Stimulated activated CD4-positive, alpha-beta T cell treated with anti-CD3 and anti-CD28 coated beads, Interleukin-15, amount 100 ng/mL, for 48 hours (primary cell): ENCODE data around the gene SLC25A33.
"Not testable (repeated sequence)": the region's sequence is repeated elsewhere in the genome, so short reads cannot be mapped to it uniquely, and the experiment has no call there.

Experiments used
- DNase-seq, 2 donors: peaks; one replicate each; pipeline ENCODE4 v3.0.0-alpha.2; 2020; ENCODE audit warnings: low read depth in 2 of 2

Gene SLC25A33

GRCh38 chr1:9621032-9621431 lies 81.8 kb downstream of the SLC25A33 start:
- DNase-seq: no peak

GRCh38 chr1:9624081-9624480 lies 84.8 kb downstream of the SLC25A33 start:
- no peak for DNase-seq

GRCh38 chr1:9625030-9625429 lies 85.8 kb downstream of the SLC25A33 start:
- not testable (repeated sequence) for DNase-seq

GRCh38 chr1:9626201-9626608 lies 86.9 kb downstream of the SLC25A33 start:
- DNase-seq: no peak

- DNase-seq: peak; percentile 65 to 72
Measured at GRCh38 chr1:9628541-9629444, 89.5 kb downstream of the SLC25A33 start.

- DNase-seq: peak; percentile 66 to 70
Measured at GRCh38 chr1:9629445-9630201, 90.4 kb downstream of the SLC25A33 start.

- DNase-seq: no peak
Measured at GRCh38 chr1:9630331-9631111, 91.3 kb downstream of the SLC25A33 start.

GRCh38 chr1:9631613-9632012 lies 92.3 kb downstream of the SLC25A33 start:
- DNase-seq: no peak

GRCh38 chr1:9633493-9633892 lies 94.2 kb downstream of the SLC25A33 start:
- no peak for DNase-seq

- DNase-seq: no peak
Measured at GRCh38 chr1:9634582-9634981, 95.3 kb downstream of the SLC25A33 start.
